HCT116 (cell line): ENCODE measurements around the gene MYO1F. TPM values are rescaled to one million over a fixed set of nuclear protein-coding genes. Genes with fewer than 3 reads are reported as not detected.

Experiments
- ATAC-seq: fragments of 200-7000 bp; cut with Tn5 transposase; 2 replicates; pipeline ENCODE4 v1.9.1; 2020; ENCODE audit warnings: mild to moderate bottlenecking, moderate library complexity
- BruUV-seq: library from RNA; stranded (reverse); fragments of 400-500 nt; replicated peaks from 2 replicates; lab custom pipeline; 2021; lab: Mats Ljungman, UMichigan
- CTCF ChIA-PET: fragments of 300-600 bp; sonication (Branson Sonifier 250); formaldehyde crosslinking; loops from one replicate; lab custom pipeline; 2021; ENCODE audit warnings: antibody characterized with exemption; lab: Charles Lee
- POLR2A ChIA-PET: fragments of 300-600, 350-600 bp; sonication (Branson Sonifier 250); formaldehyde crosslinking; loops from one replicate; lab custom pipeline; 2021; ENCODE audit warnings: antibody characterized with exemption; lab: Charles Lee
- RAD21 ChIA-PET, 2 experiments: fragments of 300-600 bp; sonication (Branson Sonifier 250); formaldehyde crosslinking; loops; one replicate each; lab custom pipeline; 2023; ENCODE audit warnings: low total read pairs in 2 of 2; ENCODE audit not compliant: uncharacterized antibody in 2 of 2, unreplicated experiment in 2 of 2, low non-redundant PET in 1 of 2; lab: Charles Lee
- DNase-seq: peaks from one replicate; pipeline ENCODE4 v3.0.0-alpha.2; 2010; ENCODE audit warnings: low read depth, low spot score
- H2AFZ ChIP-seq: fragments of 200-600 bp; shearing (Covaris generic), sonication (generic); 2 replicates; pipeline ENCODE4 v1.6.1; 2017; ENCODE audit warnings: low read depth, mixed run types, mixed read lengths, antibody characterized with exemption, low read length; ENCODE audit not compliant: poor library complexity, severe bottlenecking
- H3K27ac ChIP-seq: 2 replicates; pipeline ENCODE4 v1.5.1; 2012; ENCODE audit warnings: low read depth, low read length
- H3K27me3 ChIP-seq: fragments of 200-600 bp; sonication (generic); 2 replicates; pipeline ENCODE4 v1.6.1; 2016; ENCODE audit warnings: mixed run types, low read length, mixed read lengths; ENCODE audit not compliant: insufficient read depth
- H3K36me3 ChIP-seq, 2 experiments: fragments of 200-500 bp in 1 of 2; fragments of 200-600 bp in 1 of 2; sonication (Bioruptor generic) in 1 of 2; sonication (generic) in 1 of 2; 2 replicates each; pipeline versions ENCODE4 v1.5.1 to v1.6.1; 2014 to 2016; ENCODE audit warnings: low read length in 2 of 2, inconsistent platforms in 1 of 2, mixed read lengths in 1 of 2, mixed run types in 1 of 2; ENCODE audit not compliant: insufficient read depth in 2 of 2, control insufficient read depth in 1 of 2
- H3K4me1 ChIP-seq, 2 experiments: fragments of 200-600 bp in 1 of 2; sonication (generic) in 1 of 2; 2 replicates each; pipeline versions ENCODE4 v1.5.1 to v1.6.1; 2012 to 2017; ENCODE audit warnings: low read length in 2 of 2, inconsistent platforms in 1 of 2, mild to moderate bottlenecking in 1 of 2, mixed read lengths in 1 of 2, mixed run types in 1 of 2, moderate library complexity in 1 of 2; ENCODE audit not compliant: insufficient read depth in 2 of 2, control insufficient read depth in 1 of 2
- H3K4me2 ChIP-seq: fragments of 200-600 bp; sonication (generic); 2 replicates; pipeline ENCODE4 v1.6.1; 2017; ENCODE audit warnings: mixed run types, low read length, mixed read lengths
- H3K4me3 ChIP-seq, 2 experiments: fragments of 200-600 bp in 1 of 2; sonication (generic) in 1 of 2; replicated peaks in 1 of 2; 2 replicates each; pipeline ENCODE4 v1.5.1; 2011 to 2016; ENCODE audit warnings: low read length in 2 of 2, control low read depth in 1 of 2, low read depth in 1 of 2, mild to moderate bottlenecking in 1 of 2, mixed read lengths in 1 of 2, mixed run types in 1 of 2
- H3K79me2 ChIP-seq: fragments of 200-600 bp; sonication (generic); 2 replicates; pipeline ENCODE4 v1.6.1; 2017; ENCODE audit warnings: mild to moderate bottlenecking, mixed run types, low read length, moderate library complexity, mixed read lengths; ENCODE audit not compliant: insufficient read depth
- H3K9ac ChIP-seq: fragments of 200-600 bp; sonication (generic); 2 replicates; pipeline ENCODE4 v1.6.1; 2016; ENCODE audit warnings: low read length, mixed read lengths
- H3K9me2 ChIP-seq: fragments of 200-600 bp; sonication (generic), shearing (Covaris generic); 2 replicates; pipeline ENCODE4 v1.6.1; 2017; ENCODE audit warnings: mixed run types, mild to moderate bottlenecking, moderate library complexity; ENCODE audit not compliant: insufficient read depth
- H3K9me3 ChIP-seq, 2 experiments: fragments of 200-500 bp in 1 of 2; fragments of 200-600 bp in 1 of 2; sonication (Bioruptor generic) in 1 of 2; sonication (generic) in 1 of 2; 2 replicates each; pipeline ENCODE4 v1.6.1; 2014 to 2017; ENCODE audit warnings: low read length in 2 of 2, mixed read lengths in 2 of 2, inconsistent platforms in 1 of 2, low read depth in 1 of 2, mild to moderate bottlenecking in 1 of 2, mixed run types in 1 of 2, moderate library complexity in 1 of 2; ENCODE audit not compliant: control insufficient read depth in 1 of 2, insufficient read depth in 1 of 2
- H4K20me1 ChIP-seq: fragments of 200-600 bp; sonication (generic), shearing (Covaris generic); 2 replicates; pipeline ENCODE4 v1.6.1; 2017; ENCODE audit warnings: mixed run types, mild to moderate bottlenecking, moderate library complexity; ENCODE audit not compliant: insufficient read depth
- ATF3 ChIP-seq: IDR thresholded peaks from 2 replicates; pipeline ENCODE4 v1.6.1; 2012
- CEBPB ChIP-seq: IDR thresholded peaks from 2 replicates; pipeline ENCODE4 v1.6.1; 2012; ENCODE audit warnings: low read depth
- CTCF ChIP-seq, 3 experiments: fragments of 200-600 bp in 1 of 3; sonication (generic) in 1 of 3; IDR thresholded peaks in 2 of 3; conservative IDR thresholded peaks in 1 of 3; 2 replicates each; pipeline ENCODE4 v1.5.1; 2012 to 2017; ENCODE audit warnings: low read depth in 2 of 3, low read length in 2 of 3, antibody characterized with exemption in 1 of 3, borderline replicate concordance in 1 of 3, control low read depth in 1 of 3, mild to moderate bottlenecking in 1 of 3, mixed read lengths in 1 of 3, mixed run types in 1 of 3, moderate library complexity in 1 of 3; ENCODE audit not compliant: insufficient read depth in 1 of 3
- EGR1 ChIP-seq: IDR thresholded peaks from 2 replicates; pipeline ENCODE4 v1.6.1; 2012; ENCODE audit warnings: low read depth
- ELF1 ChIP-seq: IDR thresholded peaks from 2 replicates; pipeline ENCODE4 v1.6.1; 2012; ENCODE audit warnings: low read depth, borderline replicate concordance
- EZH2 ChIP-seq: fragments of 200-600 bp; sonication (generic); IDR thresholded peaks from 2 replicates; pipeline ENCODE4 v1.6.1; 2017; ENCODE audit warnings: antibody characterized with exemption, mixed run types
- EZH2phosphoT487 ChIP-seq: fragments of 200-600 bp; IDR thresholded peaks from 2 replicates; pipeline ENCODE4 v1.6.1; 2018; ENCODE audit warnings: antibody characterized with exemption, borderline replicate concordance
- FOSL1 ChIP-seq: IDR thresholded peaks from 2 replicates; pipeline ENCODE4 v1.6.1; 2012; ENCODE audit warnings: low read depth
- POLR2A ChIP-seq: IDR thresholded peaks from 2 replicates; pipeline ENCODE4 v1.7.0; 2011; ENCODE audit warnings: borderline replicate concordance; ENCODE audit not compliant: insufficient read depth, insufficient read length; ENCODE audit errors: extremely low read depth
- POLR2AphosphoS5 ChIP-seq: IDR thresholded peaks from 2 replicates; pipeline ENCODE4 v1.6.1; 2011; ENCODE audit warnings: mild to moderate bottlenecking, low read depth, low read length, moderate library complexity
- REST ChIP-seq: IDR thresholded peaks from 2 replicates; pipeline ENCODE4 v1.6.1; 2012; ENCODE audit warnings: low read depth
- SIN3A ChIP-seq: IDR thresholded peaks from 2 replicates; pipeline ENCODE4 v1.6.1; 2012; ENCODE audit warnings: low read depth
- SP1 ChIP-seq: IDR thresholded peaks from 2 replicates; pipeline ENCODE4 v1.6.1; 2012; ENCODE audit warnings: low read depth
- SRF ChIP-seq: IDR thresholded peaks from 2 replicates; pipeline ENCODE4 v1.6.1; 2012; ENCODE audit warnings: low read depth
- TCF7L2 ChIP-seq: IDR thresholded peaks from 2 replicates; pipeline ENCODE4 v1.7.0; 2011; ENCODE audit warnings: borderline replicate concordance, inconsistent platforms; ENCODE audit not compliant: insufficient read depth, insufficient read length; ENCODE audit errors: extremely low read depth
- YY1 ChIP-seq: IDR thresholded peaks from 2 replicates; pipeline ENCODE4 v1.6.1; 2011; ENCODE audit warnings: low read length, low read depth, moderate library complexity, mild to moderate bottlenecking; ENCODE audit not compliant: insufficient replicate concordance; ENCODE audit errors: extremely low read depth
- ZFX ChIP-seq: fragments of 450-650 bp; IDR thresholded peaks from 2 replicates; pipeline ENCODE4 v1.6.1; 2017
- ZNF274 ChIP-seq: fragments of 200-500 bp; sonication (Bioruptor generic); IDR thresholded peaks from 2 replicates; pipeline ENCODE4 v1.6.1; 2014; ENCODE audit warnings: mild to moderate bottlenecking, low read depth, low read length, inconsistent platforms
- intact Hi-C: fragments of 100-400 bp; cut with micrococcal nuclease; formaldehyde crosslinking; loops from 2 replicates; pipeline ENCODE4 v1.10.0; 2022
- total RNA-seq: library from RNA; stranded (reverse); gene quantifications from one replicate; pipeline ENCODE4 v1.2.1, GENCODE V29; 2021; ENCODE audit not compliant: unreplicated experiment
- TF ChIP-seq, protein P1 (sequence below): IDR thresholded peaks from 2 replicates; pipeline ENCODE4 v1.6.1; 2012

Gene MYO1F
- total RNA-seq, 1 experiment from 2014 or later = 0.39 TPM

GRCh38 chr19:8484331-8484894 is 92.8 kb downstream of the MYO1F start:
- ATAC-seq = no peak
- no peak for DNase-seq
- no peaks in the 10 kb centered on the region for H3K27me3 ChIP-seq
- H3K9ac ChIP-seq = no peak overlapping the region
- H3K4me3 ChIP-seq = no peak overlapping the region
- no peak overlapping the region for H3K27ac ChIP-seq
- H3K9me3 ChIP-seq = no peaks in the 10 kb centered on the region
- BruUV-seq = no TSS peak
- H2AFZ ChIP-seq = no peak overlapping the region
- no peak for TF ChIP-seq FOSL1
- no peak for TF ChIP-seq EGR1
- TF ChIP-seq YY1 = no peak
- TF ChIP-seq CEBPB = no peak
- no peak for TF ChIP-seq EZH2phosphoT487
- no peak for TF ChIP-seq ZFX
- TF ChIP-seq POLR2AphosphoS5 = no peak
- no peak for TF ChIP-seq ELF1
- no peak for TF ChIP-seq CTCF (IDR thresholded peaks at IDR 0.05 in 2 of 3, conservative IDR thresholded peaks at IDR 0.05 in 1 of 3; ENCODE audit: borderline replicate concordance in 1 of 3, insufficient read depth in 1 of 3, low read depth in 2 of 3, low read length in 2 of 3)
- TF ChIP-seq TCF7L2 = no peak
- no peak for TF ChIP-seq ATF3
- TF ChIP-seq SRF = no peak
- no peak for TF ChIP-seq SP1
- TF ChIP-seq POLR2A = no peak
- TF ChIP-seq ZNF274 = no peak
- TF ChIP-seq SIN3A = no peak
- TF ChIP-seq, protein P1, sequence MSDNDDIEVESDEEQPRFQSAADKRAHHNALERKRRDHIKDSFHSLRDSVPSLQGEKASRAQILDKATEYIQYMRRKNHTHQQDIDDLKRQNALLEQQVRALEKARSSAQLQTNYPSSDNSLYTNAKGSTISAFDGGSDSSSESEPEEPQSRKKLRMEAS = no peak
- no peak for TF ChIP-seq EZH2
- no peak for TF ChIP-seq REST
- no peak overlapping the region for H3K4me2 ChIP-seq
- intact Hi-C loops = no loop called here
- no peaks in the 10 kb centered on the region for H3K9me2 ChIP-seq
- ChIA-PET CTCF (no interaction called here), RAD21 (no interaction called here), POLR2A (no interaction called here)
- H3K36me3 ChIP-seq = peaks cover 34 to 47% of the 10 kb centered on the region in 2 experiments
- H4K20me1 ChIP-seq = no peaks in the 10 kb centered on the region
- H3K79me2 ChIP-seq = peaks cover 62% of the 10 kb centered on the region
- no peaks in the 10 kb centered on the region for H3K4me1 ChIP-seq
